Lung microvascular endothelial cell (primary cell): ENCODE results near the gene ENDOV. TPM values are rescaled to one million over a fixed set of nuclear protein-coding genes. Genes with fewer than 3 reads are reported as not detected.

Experiments
- DNase-seq, 2 donors: peaks; one replicate each; pipeline versions ENCODE4 v3.0.0 to v3.0.0-alpha.2; 2010; ENCODE audit warnings: low read depth in 2 of 2
- total RNA-seq: library from RNA; depleted of rRNA; stranded (reverse); fragments of >200 nt; gene quantifications from 2 replicates; pipeline ENCODE4 v1.2.1, GENCODE V29; 2014

The ENDOV gene
- total RNA-seq: 13.1 and 15.3 TPM in 2 replicates

GRCh38 chr17:80414803-80415625, at the start of gene ENDOV:
Gene ENDOV, plus strand, starts transcription at chr17:80415167. Its CDS starts 28 bp downstream, at chr17:80415195.
- DNase-seq: peak; percentile 94 to 97

GRCh38 chr17:80365983-80366382, 49.0 kb upstream of the ENDOV start:
- peak in 1 of 2 donors; percentile 20 for DNase-seq

- DNase-seq: no peak
Observed at GRCh38 chr17:80367503-80367902, 47.5 kb upstream of the ENDOV start.

GRCh38 chr17:80371196-80371595, 43.8 kb upstream of the ENDOV start:
- DNase-seq: no peak

GRCh38 chr17:80372456-80372855, 42.5 kb upstream of the ENDOV start:
- DNase-seq: no peak

GRCh38 chr17:80372922-80373570, 41.9 kb upstream of the ENDOV start:
- no peak for DNase-seq

GRCh38 chr17:80374039-80374731, 40.8 kb upstream of the ENDOV start:
- no peak for DNase-seq

GRCh38 chr17:80374732-80375585, 40.0 kb upstream of the ENDOV start:
- DNase-seq: no peak

GRCh38 chr17:80376531-80376930, 38.4 kb upstream of the ENDOV start:
- no peak for DNase-seq

GRCh38 chr17:80377798-80378197, 37.2 kb upstream of the ENDOV start:
- no peak for DNase-seq

- no peak for DNase-seq
Observed at GRCh38 chr17:80379348-80379747, 35.6 kb upstream of the ENDOV start.

- no peak for DNase-seq
Observed at GRCh38 chr17:80380068-80380467, 34.9 kb upstream of the ENDOV start.

GRCh38 chr17:80380555-80381002, 34.4 kb upstream of the ENDOV start:
- no peak for DNase-seq

- no peak for DNase-seq
Observed at GRCh38 chr17:80381416-80381923, 33.5 kb upstream of the ENDOV start.

GRCh38 chr17:80382446-80382845, 32.5 kb upstream of the ENDOV start:
- DNase-seq: no peak

- DNase-seq: no peak
Observed at GRCh38 chr17:80382956-80383355, 32.0 kb upstream of the ENDOV start.

- peak in 1 of 2 donors; percentile 24 for DNase-seq
Observed at GRCh38 chr17:80384078-80384960, 30.6 kb upstream of the ENDOV start.

GRCh38 chr17:80385046-80385445, 29.9 kb upstream of the ENDOV start:
- no peak for DNase-seq

GRCh38 chr17:80386341-80386740, 28.6 kb upstream of the ENDOV start:
- no peak for DNase-seq

- no peak for DNase-seq
Observed at GRCh38 chr17:80387071-80387470, 27.9 kb upstream of the ENDOV start.
